IPS DF 4.7 (cell line): ENCODE results near the gene AMBP.

Source experiments
- DNase-seq: peaks from one replicate; pipeline ENCODE4 v3.0.0-alpha.2; 2013; ENCODE audit warnings: low spot score; ENCODE audit errors: extremely low read depth

Gene AMBP

DNA sequence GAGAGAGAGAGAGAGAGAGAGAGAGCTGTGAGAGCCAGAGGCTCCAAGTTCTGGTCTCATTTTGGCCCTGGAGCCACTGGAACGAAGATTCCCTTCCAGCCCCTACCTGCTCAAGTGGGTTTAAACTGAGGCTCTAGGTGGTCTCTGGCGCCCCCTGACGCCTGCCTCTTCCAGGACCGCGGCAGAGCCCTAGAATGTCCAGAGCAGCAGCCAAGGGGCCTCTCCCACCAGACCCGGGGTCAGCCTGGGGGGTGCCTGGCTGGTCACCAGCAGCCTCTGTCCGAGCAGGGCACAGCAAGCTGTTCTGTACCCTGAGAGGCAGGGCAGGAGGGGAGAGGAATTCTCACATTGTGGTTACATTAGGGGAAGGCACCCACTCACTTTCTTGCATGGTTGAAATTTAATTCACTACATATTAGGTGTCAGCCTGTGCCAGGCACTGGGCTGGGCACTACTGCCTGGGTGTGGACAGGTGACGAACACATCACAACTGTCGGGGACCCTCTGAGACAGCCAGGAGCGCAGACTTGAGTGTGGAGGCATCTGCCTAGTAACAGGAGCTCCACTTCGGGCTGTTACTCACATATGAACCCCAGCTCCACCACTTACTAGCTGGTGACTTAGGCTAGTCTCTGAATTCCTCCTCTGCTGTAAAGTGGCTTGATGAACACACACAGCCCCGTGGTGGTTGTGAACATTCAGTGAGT lies 44.5 kb downstream of the AMBP start:
- DNase-seq: no peak

DNA sequence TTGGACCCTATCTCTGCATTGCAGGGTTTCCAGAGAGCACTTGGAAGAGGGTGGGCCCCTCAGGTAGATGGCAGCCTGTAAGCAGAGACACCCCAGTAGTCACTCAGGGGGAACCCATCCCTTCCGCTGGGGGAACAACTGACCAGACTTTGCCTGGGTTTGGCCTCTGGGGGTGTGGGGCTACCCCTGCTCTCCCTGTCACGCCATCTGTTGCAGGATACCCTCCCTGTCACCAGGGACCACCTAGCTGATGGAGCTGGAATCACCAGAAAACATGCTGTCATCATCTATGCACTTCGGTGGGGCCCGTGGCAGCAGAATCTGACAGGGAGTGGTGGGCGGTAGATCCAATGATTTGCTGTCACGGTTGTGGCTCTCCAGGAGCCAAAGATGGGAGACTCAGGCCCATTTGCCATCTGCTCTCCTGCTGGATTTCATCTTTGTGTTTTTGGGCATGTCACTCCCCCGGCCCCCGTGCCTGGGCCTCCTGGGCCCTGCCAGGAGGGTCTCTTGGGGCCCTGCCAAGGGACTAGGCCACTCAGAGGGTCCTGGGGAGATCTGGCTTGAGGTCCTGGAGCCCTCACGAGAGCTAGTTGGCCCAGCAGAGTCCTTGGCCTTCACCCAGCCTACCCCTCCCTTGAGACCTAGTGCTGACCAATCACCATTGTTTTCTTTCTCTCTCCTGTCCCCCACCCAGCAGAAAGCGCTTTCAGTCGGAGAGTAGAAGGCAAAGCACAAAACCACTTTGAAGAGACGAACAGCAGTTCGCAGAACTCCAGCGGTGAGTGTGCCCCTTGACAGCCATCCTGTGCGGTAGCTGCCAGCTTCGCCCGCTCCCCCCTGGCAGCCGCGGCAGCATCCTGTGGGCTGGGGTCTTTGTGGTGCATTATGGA lies 45.9 kb downstream of the AMBP start:
- no peak for DNase-seq

GRCh38 chr9:114031037-114031630 lies 47.0 kb downstream of the AMBP start:
- DNase-seq: no peak

GRCh38 chr9:114030364-114030763 lies 47.7 kb downstream of the AMBP start:
- no peak for DNase-seq

GRCh38 chr9:114029311-114030170 lies 48.6 kb downstream of the AMBP start:
- no peak for DNase-seq

GRCh38 chr9:114028646-114029045 lies 49.5 kb downstream of the AMBP start:
- DNase-seq: no peak

GRCh38 chr9:114027863-114028465 lies 50.1 kb downstream of the AMBP start:
- DNase-seq: no peak

GRCh38 chr9:114027159-114027862 lies 50.8 kb downstream of the AMBP start:
- DNase-seq: no peak

GRCh38 chr9:114026335-114026734 lies 51.8 kb downstream of the AMBP start:
- no peak for DNase-seq

- DNase-seq: no peak
These were observed 52.3 kb downstream of the AMBP start for GRCh38 chr9:114025760-114026159.

DNA sequence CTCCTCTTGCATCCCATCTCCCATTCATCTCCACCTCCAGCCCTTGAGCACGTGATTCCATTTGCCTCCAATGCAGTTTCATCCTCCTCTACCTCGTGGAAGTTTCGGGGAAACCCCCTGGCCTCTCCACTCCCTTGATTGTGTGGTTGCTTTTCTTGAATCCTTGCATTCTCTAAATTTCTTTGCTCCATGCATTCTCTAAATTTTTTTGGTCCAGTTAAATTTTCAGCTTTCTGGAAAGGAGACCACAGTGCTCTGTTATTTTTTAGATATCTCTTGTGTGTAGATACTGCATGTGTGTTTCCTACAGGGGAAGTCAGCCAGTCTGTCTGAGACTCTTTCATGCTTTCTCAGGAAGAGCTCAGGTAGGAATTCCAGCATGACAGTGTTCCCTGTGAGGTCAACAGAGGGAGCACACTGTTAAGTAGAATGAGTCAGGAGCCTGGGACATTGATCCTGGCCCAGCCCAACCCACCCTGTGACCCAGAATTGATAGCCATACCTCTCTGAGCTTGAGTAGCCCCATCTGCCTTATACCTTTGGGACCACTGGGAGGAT lies 52.8 kb downstream of the AMBP start:
- no peak for DNase-seq

GRCh38 chr9:114023961-114024360 lies 54.1 kb downstream of the AMBP start:
- DNase-seq: no peak

DNA sequence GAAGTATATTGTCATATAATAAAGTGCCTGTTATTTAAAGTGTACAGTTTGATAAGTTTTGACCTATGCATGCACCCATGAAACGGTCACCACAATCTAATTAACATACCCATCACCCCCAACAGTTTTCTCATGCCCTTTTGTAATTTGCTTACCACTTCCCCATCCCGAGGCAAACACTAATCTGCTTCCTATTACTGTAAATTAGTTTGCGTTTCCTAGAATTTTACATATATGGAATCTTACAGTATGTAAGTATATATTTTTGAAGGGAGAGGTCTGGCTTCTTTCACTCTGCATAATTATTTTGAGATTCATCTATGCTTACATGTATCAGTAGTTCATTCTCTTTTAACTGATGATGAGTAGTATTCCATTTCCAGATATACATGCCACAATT lies 56.5 kb downstream of the AMBP start:
- no peak for DNase-seq

- DNase-seq: no peak
These were observed 60.1 kb downstream of the AMBP start for GRCh38 chr9:114017741-114018715.

DNA sequence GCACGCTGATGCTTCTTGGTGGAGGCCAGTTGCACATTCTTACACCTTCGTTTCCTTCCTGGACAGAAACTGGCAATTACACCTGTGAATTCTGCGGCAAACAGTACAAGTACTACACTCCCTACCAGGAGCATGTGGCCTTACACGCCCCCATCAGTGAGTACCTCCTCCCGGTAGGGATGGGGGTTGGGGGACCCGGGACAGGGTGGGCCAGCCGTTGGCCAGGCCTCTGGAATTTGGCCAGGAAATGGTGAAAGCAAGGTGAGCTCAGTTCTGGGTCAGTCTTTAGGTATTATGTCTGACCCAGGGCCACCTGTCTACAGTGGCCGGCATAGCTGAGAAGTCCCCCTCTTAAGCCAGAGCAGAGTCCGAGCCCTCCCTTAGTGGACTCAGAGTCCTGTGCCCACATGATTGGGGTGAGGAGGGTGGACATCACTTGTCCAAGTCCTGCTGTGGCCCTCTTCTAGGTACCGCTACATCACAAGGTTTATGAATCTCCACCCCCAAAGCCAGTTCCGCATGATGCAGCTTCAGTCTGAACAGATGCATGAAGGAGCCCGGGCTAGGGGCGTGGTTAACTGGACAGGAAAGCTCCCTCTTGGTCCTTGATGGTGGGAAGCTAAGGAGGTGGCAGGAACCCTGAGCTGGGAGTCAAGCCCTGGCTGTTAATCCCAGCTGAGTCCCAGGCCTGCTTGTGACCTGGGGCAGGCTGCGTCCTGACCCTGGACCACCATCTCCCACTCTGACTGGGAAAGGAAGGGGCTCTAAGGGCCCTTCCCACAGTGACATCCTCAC lies 61.3 kb downstream of the AMBP start:
- DNase-seq: no peak

- DNase-seq: no peak
These were observed 62.0 kb downstream of the AMBP start for GRCh38 chr9:114016101-114016500.

- DNase-seq: no peak
These were observed 62.5 kb downstream of the AMBP start for GRCh38 chr9:114015607-114016006.

- DNase-seq: no peak
These were observed 64.1 kb downstream of the AMBP start for GRCh38 chr9:114014044-114014443.
